Ovary (tissue), 9 donors: ENCODE results near the gene TP53BP2. TPM values are rescaled to one million over a fixed set of nuclear protein-coding genes. Genes with fewer than 3 reads are reported as not detected.

ENCODE experiments used
- DNase-seq, 5 donors: peaks; one replicate each; pipeline ENCODE4 v3.0.0-alpha.2; 2019 to 2020
- H3K27ac ChIP-seq, 2 donors: fragments of 200-600 bp; one replicate each; pipeline versions ENCODE4 v1.5.1 to v1.8.0; 2019 to 2022
- H3K27me3 ChIP-seq: fragments of 200-600 bp; one replicate; pipeline ENCODE4 v1.8.0; 2022
- H3K36me3 ChIP-seq: fragments of 200-600 bp; sonication (generic); one replicate; pipeline ENCODE4 v1.5.1; 2019
- H3K4me1 ChIP-seq: one replicate; pipeline ENCODE4 v1.8.1; 2013; ENCODE audit warnings: mild to moderate bottlenecking, moderate library complexity; ENCODE audit not compliant: insufficient read depth
- H3K4me3 ChIP-seq: fragments of 200-600 bp; sonication (generic); one replicate; pipeline ENCODE4 v1.5.1; 2017
- H3K9me3 ChIP-seq, 2 donors: fragments of 200-600 bp in 1 of 2; sonication (generic) in 1 of 2; one replicate each; pipeline versions ENCODE4 v1.5.1 to v1.8.1; 2013 to 2019; ENCODE audit warnings: mild to moderate bottlenecking in 1 of 2, moderate library complexity in 1 of 2
- EP300 ChIP-seq: sonication (generic); formaldehyde crosslinking; IDR thresholded peaks from one replicate; pipeline ENCODE4 v1.6.1; 2017; ENCODE audit warnings: antibody characterized with exemption
- POLR2A ChIP-seq: fragments of 450-650 bp; IDR thresholded peaks from one replicate; pipeline ENCODE4 v1.6.1; 2017; ENCODE audit warnings: antibody characterized with exemption, mild to moderate bottlenecking, moderate library complexity
- WGBS, 3 donors: extraction: QIAGEN DNeasy Blood & Tissue Kit in 1 of 3; methylation state at CpG; one replicate each; pipeline versions ENCODE4 v1.1.5 to v1.1.7; 2013 to 2017; 5-methylcytosine and 5-hydroxymethylcytosine counted together
- intact Hi-C, 4 donors: fragments of 100-400 bp; cut with DNase I; formaldehyde crosslinking; loops; one replicate each; pipeline versions ENCODE4 v1.11.0 to v1.15.1; 2022 to 2023
- polyA plus RNA-seq, 2 donors: library from polyadenylated mRNA; stranded (reverse); fragments of 200-250 nt in 1 of 2; fragments of 350-450 nt in 1 of 2; fragmentation: Illumina TruSeq in 1 of 2; extraction: RNeasy Lipid Tissue Mini Kit (QIAGEN cat#74804) in 1 of 2; gene quantifications; one replicate each; pipeline ENCODE4 v1.2.3, GENCODE V29; 2013 to 2014
- total RNA-seq, 7 donors: library from RNA; depleted of rRNA in 2 of 7; stranded (reverse); fragments of >200 nt in 2 of 7; fragmentation: NEBNext Ultra II Directional in 3 of 7; extraction: Animal tissue kit (Norgen Biotek cat#: 25700) in 3 of 7; gene quantifications; one replicate each; pipeline versions ENCODE4 v1.1.0 to v1.2.4, GENCODE V29; 2016 to 2023
- TF ChIP-seq, protein P1 (sequence below), 3 donors: fragments of 450-650 bp in 2 of 3; fragments of 200-600 bp in 1 of 3; IDR thresholded peaks; one replicate each; pipeline versions ENCODE4 v1.5.1 to v1.8.0; 2016 to 2022; ENCODE audit warnings: antibody characterized with exemption in 3 of 3, mild to moderate bottlenecking in 1 of 3
- donor health status: DM: no; HTN: no; CAD: no; lungs with moderate emphysema.
- donor health status: DM: no; HTN: no; CAD: no.
- donor health status: Bipolar disorder and iron deficiency.
- donor health status: DM: yes; HTN: yes; CAD: no.
- donor health status: DM: no; HTN: no; CAD: no.
- donor health status: DM: yes; HTN: yes; CAD: no.

Gene TP53BP2
- total and polyA plus RNA-seq, 9 donors, result 12.4 to 43.6 (median 36.8) TPM

DNA sequence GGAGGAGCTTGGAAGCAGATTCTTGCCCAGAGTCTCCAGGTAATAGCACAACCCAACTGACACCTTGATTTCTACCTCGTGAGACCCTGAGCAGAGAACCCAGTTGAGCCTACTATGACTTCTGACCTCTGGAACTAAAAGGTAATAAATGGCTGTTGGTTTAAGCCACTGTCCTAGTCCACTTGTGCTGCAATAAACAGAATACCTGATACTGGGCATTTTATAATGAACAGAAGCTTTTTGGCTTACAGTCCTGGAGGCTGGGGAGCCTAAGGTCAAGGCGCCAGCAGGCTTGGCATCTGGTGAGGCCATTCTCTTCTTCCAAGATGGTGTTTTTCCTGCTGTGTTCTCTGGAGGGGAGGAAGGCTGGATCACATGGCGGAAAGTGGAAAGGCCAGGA, 39.9 kb upstream of the TP53BP2 start:
- Histone ChIP-seq H3K9me3 (no peaks in the 10 kb centered on the region), H3K4me3 (no peak overlapping the region), H3K27me3 (no peaks in the 10 kb centered on the region), H3K36me3 (no peaks in the 10 kb centered on the region), H3K27ac (no peak overlapping the region), H3K4me1 (no peaks in the 10 kb centered on the region)
- TF ChIP-seq, protein P1, sequence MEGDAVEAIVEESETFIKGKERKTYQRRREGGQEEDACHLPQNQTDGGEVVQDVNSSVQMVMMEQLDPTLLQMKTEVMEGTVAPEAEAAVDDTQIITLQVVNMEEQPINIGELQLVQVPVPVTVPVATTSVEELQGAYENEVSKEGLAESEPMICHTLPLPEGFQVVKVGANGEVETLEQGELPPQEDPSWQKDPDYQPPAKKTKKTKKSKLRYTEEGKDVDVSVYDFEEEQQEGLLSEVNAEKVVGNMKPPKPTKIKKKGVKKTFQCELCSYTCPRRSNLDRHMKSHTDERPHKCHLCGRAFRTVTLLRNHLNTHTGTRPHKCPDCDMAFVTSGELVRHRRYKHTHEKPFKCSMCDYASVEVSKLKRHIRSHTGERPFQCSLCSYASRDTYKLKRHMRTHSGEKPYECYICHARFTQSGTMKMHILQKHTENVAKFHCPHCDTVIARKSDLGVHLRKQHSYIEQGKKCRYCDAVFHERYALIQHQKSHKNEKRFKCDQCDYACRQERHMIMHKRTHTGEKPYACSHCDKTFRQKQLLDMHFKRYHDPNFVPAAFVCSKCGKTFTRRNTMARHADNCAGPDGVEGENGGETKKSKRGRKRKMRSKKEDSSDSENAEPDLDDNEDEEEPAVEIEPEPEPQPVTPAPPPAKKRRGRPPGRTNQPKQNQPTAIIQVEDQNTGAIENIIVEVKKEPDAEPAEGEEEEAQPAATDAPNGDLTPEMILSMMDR (IDR thresholded peaks at IDR 0.05), result no peak
- TF ChIP-seq EP300 (no peak), POLR2A (no peak)
- intact Hi-C loops, result no loop called here
- no peak for DNase-seq
- WGBS, 3 donors, result 95 to 97% (median 95%) methylated on average over 3 of the region's 3 CpGs

DNA sequence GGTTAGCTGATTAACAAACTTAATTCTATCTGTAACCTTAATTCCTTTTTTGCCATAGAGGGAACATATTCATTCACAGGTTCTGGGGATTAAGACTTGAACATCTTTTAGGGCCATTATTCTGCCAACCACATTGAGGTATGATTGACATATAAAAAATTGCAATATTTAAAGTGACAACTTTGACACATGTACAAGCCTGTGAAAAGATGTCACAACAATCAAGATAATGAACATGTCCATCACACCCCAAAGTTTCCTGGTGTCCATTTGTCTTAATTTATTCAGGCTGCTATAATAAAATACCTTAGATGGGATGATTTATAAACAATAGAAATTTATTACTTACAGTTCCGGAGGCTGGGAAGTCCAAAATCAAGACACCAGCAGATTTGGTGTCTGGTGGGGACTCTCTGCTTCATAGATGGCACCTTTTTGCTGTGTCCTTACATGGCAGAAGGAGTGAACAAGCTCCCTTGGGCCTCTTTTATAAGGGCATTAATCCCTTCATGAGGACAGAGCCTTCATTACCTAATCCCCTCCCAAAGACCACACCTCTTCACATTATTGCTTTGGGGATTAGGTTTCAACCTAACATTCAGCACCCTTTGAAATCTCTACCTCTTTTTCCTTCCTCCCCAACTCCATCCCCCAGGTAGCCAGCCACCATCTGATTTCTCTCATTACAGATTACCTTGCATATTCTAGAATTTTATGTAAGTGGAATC, 33.0 kb upstream of the TP53BP2 start:
- WGBS, 3 donors, result 89 to 90% (median 89%) methylated on average over 1 of the region's 1 CpG
- Histone ChIP-seq H3K36me3 (no peaks in the 10 kb centered on the region), H3K4me1 (no peaks in the 10 kb centered on the region)

DNA sequence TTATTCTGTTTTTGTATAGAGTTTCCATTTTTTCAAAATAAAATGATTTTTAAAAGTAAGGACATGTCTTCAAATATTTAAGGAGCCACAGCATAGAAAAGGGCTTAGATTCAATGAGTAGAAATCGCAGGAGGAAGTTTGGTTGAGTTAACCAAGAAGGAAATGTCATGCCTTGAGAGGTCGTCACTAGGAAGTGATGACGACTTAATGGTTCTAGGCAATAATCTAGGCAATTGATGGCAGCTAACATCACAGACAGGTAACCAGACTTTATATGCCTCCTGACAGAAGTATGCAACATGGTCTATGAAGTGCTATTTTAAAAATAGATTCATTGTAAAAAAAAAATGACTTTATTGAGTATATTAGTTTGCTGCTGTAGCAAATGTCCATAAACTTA, 32.1 kb upstream of the TP53BP2 start:
- WGBS, 3 donors, result 63 to 78% (median 75%) methylated on average over 3 of the region's 3 CpGs
- no peaks in the 10 kb centered on the region for H3K36me3 ChIP-seq
- TF ChIP-seq, protein P1 (IDR thresholded peaks at IDR 0.05), result no peak
- TF ChIP-seq EP300 (no peak), POLR2A (no peak)
- H3K9me3 ChIP-seq, result no peaks in the 10 kb centered on the region
- no peak for DNase-seq
- H3K4me1 ChIP-seq, result no peaks in the 10 kb centered on the region
- no peaks in the 10 kb centered on the region for H3K27me3 ChIP-seq
- H3K27ac ChIP-seq, result no peak overlapping the region
- no peak overlapping the region for H3K4me3 ChIP-seq
- intact Hi-C loops, result no loop called here

More for the DNA sequence above, 33.0 kb upstream of the TP53BP2 start:
- no peaks in the 10 kb centered on the region for H3K27me3 ChIP-seq
- no peak overlapping the region for H3K27ac ChIP-seq
- TF ChIP-seq POLR2A (no peak), EP300 (no peak)
- TF ChIP-seq, protein P1 (IDR thresholded peaks at IDR 0.05), result no peak
- no peak overlapping the region for H3K4me3 ChIP-seq
- intact Hi-C loops, result no loop called here
- no peaks in the 10 kb centered on the region for H3K9me3 ChIP-seq
- no peak for DNase-seq

DNA sequence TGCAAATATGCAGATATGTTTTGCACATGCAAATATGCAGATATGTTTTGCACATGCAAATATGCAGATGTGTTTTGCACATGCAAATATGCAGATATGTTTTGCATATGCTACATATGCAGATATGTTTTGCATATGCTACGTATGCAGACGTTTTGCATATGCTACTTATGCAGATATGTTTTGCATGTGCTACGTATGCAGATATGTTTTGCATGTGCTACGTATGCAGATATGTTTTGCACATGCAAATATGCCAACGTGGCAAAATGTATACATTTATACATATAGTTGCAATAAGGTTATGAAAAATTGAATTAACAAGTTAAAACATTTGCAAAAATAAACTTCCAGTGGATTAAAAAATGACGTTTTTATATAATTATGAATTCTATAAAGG, 30.8 kb upstream of the TP53BP2 start:
- Histone ChIP-seq H3K4me3 (no peak overlapping the region), H3K4me1 (no peaks in the 10 kb centered on the region), H3K27ac (no peak overlapping the region), H3K36me3 (no peaks in the 10 kb centered on the region), H3K27me3 (no peaks in the 10 kb centered on the region), H3K9me3 (no peaks in the 10 kb centered on the region)
- intact Hi-C loops, result no loop called here
- WGBS, 3 donors, result 59 to 83% (median 60%) methylated on average over 6 of the region's 6 CpGs
- no peak for DNase-seq
- TF ChIP-seq EP300 (no peak), POLR2A (no peak)
- TF ChIP-seq, protein P1 (IDR thresholded peaks at IDR 0.05), result no peak
